Prostate gland (tissue), 2 donors: ENCODE results near the gene CD96. TPM values are rescaled to one million over a fixed set of nuclear protein-coding genes. Genes with fewer than 3 reads are reported as not detected.

Experiments
- DNase-seq: peaks from one replicate; pipeline ENCODE4 v3.0.0-alpha.2; 2019; ENCODE audit warnings: low spot score
- H3K27ac ChIP-seq, 2 donors: fragments of 200-600 bp; sonication (generic); 2 replicates each; pipeline ENCODE4 v1.5.1; 2017 to 2019
- H3K27me3 ChIP-seq: fragments of 200-600 bp; sonication (generic); replicated peaks from 2 replicates; pipeline ENCODE4 v1.5.1; 2019; ENCODE audit not compliant: insufficient read depth
- H3K36me3 ChIP-seq, 2 donors: fragments of 200-600 bp; sonication (generic); 1 replicate in 1 of 2; 2 replicates in 1 of 2; pipeline versions ENCODE4 v1.5.1 to v1.8.1; 2017 to 2019
- H3K4me1 ChIP-seq: fragments of 200-600 bp; sonication (generic); replicated peaks from 2 replicates; pipeline ENCODE4 v1.5.1; 2019
- H3K4me3 ChIP-seq, 2 donors: fragments of 200-600 bp; sonication (generic); 2 replicates each; pipeline ENCODE4 v1.5.1; 2017 to 2019
- H3K9me3 ChIP-seq: fragments of 200-600 bp; sonication (generic); 2 replicates; pipeline ENCODE4 v1.5.1; 2017
- POLR2A ChIP-seq: fragments of 450-650 bp; IDR thresholded peaks from one replicate; pipeline ENCODE4 v1.6.1; 2016; ENCODE audit warnings: antibody characterized with exemption, mild to moderate bottlenecking
- POLR2AphosphoS5 ChIP-seq: sonication (generic); formaldehyde crosslinking; IDR thresholded peaks from one replicate; pipeline ENCODE4 v1.6.1; 2017; ENCODE audit warnings: antibody characterized with exemption
- WGBS: methylation state at CpG from one replicate; pipeline ENCODE4 v1.1.5; 2018; 5-methylcytosine and 5-hydroxymethylcytosine counted together
- intact Hi-C: fragments of 100-400 bp; cut with DNase I; formaldehyde crosslinking; loops from one replicate; pipeline ENCODE4 v1.14.2; 2022
- total RNA-seq, 2 donors: library from RNA; depleted of rRNA; stranded (reverse); fragments of >200 nt; gene quantifications; one replicate each; pipeline ENCODE4 v1.1.0, GENCODE V29; 2016
- TF ChIP-seq, protein P1 (sequence below), 4 experiments: fragments of 200-600 bp in 2 of 4; fragments of 450-650 bp in 2 of 4; sonication (generic) in 2 of 4; IDR thresholded peaks; 1 replicate in 3 of 4; 2 replicates in 1 of 4; pipeline ENCODE4 v1.5.1; 2016 to 2019; ENCODE audit warnings: antibody characterized with exemption in 4 of 4, mild to moderate bottlenecking in 2 of 4, moderate library complexity in 2 of 4

The CD96 gene
- total RNA-seq, 2 donors from 2014 or later, result 0.45 to 2.2 TPM

DNA sequence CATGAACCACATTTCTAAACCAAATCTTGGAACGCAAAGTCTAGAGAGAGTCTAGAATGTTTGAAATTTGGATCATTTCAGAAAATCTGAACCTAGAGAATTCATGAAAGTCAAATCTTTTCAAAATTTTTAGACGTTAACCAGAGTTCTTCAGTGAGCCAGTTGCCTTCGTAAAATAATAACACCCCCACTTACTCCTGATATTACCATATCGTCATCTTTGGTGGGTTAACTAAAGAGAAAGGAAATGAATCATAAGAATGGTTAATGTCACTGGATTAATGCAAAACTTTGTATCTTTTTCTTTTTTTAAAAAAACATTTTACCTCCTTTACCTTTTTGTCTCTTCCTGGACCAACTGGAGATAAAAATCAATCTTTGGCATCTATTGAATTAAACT is 54.3 kb downstream of the CD96 start:
- H3K27ac ChIP-seq, result no peak overlapping the region
- H3K4me3 ChIP-seq, result no peak overlapping the region
- no peaks in the 10 kb centered on the region for H3K4me1 ChIP-seq
- no peaks in the 10 kb centered on the region for H3K9me3 ChIP-seq
- DNase-seq, result no peak
- 94% methylated on average over 4 of the region's 4 CpGs for WGBS
- no peaks in the 10 kb centered on the region for H3K36me3 ChIP-seq
- TF ChIP-seq POLR2A (no peak), POLR2AphosphoS5 (no peak)
- TF ChIP-seq, protein P1, sequence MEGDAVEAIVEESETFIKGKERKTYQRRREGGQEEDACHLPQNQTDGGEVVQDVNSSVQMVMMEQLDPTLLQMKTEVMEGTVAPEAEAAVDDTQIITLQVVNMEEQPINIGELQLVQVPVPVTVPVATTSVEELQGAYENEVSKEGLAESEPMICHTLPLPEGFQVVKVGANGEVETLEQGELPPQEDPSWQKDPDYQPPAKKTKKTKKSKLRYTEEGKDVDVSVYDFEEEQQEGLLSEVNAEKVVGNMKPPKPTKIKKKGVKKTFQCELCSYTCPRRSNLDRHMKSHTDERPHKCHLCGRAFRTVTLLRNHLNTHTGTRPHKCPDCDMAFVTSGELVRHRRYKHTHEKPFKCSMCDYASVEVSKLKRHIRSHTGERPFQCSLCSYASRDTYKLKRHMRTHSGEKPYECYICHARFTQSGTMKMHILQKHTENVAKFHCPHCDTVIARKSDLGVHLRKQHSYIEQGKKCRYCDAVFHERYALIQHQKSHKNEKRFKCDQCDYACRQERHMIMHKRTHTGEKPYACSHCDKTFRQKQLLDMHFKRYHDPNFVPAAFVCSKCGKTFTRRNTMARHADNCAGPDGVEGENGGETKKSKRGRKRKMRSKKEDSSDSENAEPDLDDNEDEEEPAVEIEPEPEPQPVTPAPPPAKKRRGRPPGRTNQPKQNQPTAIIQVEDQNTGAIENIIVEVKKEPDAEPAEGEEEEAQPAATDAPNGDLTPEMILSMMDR (IDR thresholded peaks at IDR 0.05), result no peak
- intact Hi-C loops, result no loop called here
- no peaks in the 10 kb centered on the region for H3K27me3 ChIP-seq

DNA sequence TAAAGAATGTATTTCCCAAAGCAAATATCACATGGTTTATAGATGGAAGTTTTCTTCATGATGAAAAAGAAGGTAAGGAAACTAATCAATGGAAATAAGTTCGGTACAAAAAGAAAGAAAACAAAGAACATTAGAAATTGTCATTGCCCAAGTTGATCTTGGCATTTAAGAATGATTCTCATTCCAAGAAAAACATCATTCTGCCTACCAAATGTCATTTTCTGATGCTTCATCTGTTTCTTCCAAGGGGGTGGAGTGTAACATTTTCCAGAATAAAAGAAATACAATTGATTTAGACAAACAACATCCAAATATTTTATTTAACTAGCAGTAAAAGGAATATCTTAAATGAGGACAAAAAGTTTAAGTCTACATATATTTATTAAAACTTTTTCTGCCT is 56.1 kb downstream of the CD96 start:
- intact Hi-C loops, result no loop called here

DNA sequence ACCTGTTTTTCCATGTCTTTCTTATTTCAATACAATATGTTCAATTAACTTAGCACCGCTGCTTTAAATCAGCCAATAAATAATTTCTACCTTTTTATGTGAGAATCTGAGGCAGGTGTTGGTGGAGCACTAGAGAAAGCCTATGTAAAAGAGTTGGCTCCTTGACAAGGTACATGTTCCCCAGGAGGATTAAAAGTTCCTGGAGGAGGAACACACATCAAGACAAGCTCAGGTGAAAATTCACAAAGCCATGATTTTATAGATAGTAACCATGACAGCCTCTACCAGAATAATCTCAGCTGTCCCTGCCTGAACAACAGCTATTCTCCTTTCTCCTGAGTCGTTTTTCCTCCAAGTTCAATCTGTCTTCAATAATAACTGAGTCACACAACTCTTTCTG is 56.6 kb downstream of the CD96 start:
- intact Hi-C loops, result no loop called here
- Histone ChIP-seq H3K27ac (no peak overlapping the region), H3K4me3 (no peak overlapping the region), H3K36me3 (no peaks in the 10 kb centered on the region), H3K9me3 (no peaks in the 10 kb centered on the region), H3K4me1 (no peaks in the 10 kb centered on the region), H3K27me3 (no peaks in the 10 kb centered on the region)
- TF ChIP-seq, protein P1 (IDR thresholded peaks at IDR 0.05), result no peak
- peak; percentile 69 for TF ChIP-seq POLR2AphosphoS5
- WGBS, result 39% methylated on average over 2 of the region's 2 CpGs
- DNase-seq, result peak; percentile 26

More for the DNA sequence above, 56.1 kb downstream of the CD96 start:
- Histone ChIP-seq H3K27me3 (no peaks in the 10 kb centered on the region), H3K9me3 (no peaks in the 10 kb centered on the region), H3K27ac (no peak overlapping the region), H3K4me3 (no peak overlapping the region), H3K4me1 (no peaks in the 10 kb centered on the region), H3K36me3 (no peaks in the 10 kb centered on the region)
- TF ChIP-seq POLR2A, result no peak
- TF ChIP-seq, protein P1 (IDR thresholded peaks at IDR 0.05), result no peak
- no peak for TF ChIP-seq POLR2AphosphoS5
- WGBS, result 45% methylated on average over 1 of the region's 1 CpG
- no peak for DNase-seq

DNA sequence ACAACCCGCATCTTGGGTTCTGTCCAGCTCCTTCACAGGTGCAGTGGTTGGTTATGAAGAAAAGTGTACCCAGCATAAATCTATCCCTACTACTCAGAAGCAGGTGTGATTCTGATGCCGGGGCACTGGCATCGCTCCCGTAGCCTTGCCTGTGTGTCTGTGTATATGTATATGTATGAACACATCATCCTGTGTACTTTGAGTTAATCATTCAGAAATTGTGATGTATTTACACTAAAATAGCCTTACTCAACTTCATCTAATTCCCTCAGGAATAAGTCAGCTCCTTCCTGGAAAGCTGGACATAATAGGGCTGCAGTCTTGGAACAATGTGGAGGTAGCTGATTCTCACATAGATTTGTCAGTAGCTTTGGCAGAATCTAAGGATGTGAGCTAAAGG is 59.8 kb downstream of the CD96 start:
- H3K4me3 ChIP-seq, result no peak overlapping the region
- H3K36me3 ChIP-seq, result no peaks in the 10 kb centered on the region
- intact Hi-C loops, result no loop called here
- DNase-seq, result no peak
- no peaks in the 10 kb centered on the region for H3K27me3 ChIP-seq
- no peaks in the 10 kb centered on the region for H3K9me3 ChIP-seq
- 68% methylated on average over 4 of the region's 4 CpGs for WGBS
- no peak overlapping the region for H3K27ac ChIP-seq
- H3K4me1 ChIP-seq, result no peaks in the 10 kb centered on the region
- TF ChIP-seq POLR2A, result no peak
- TF ChIP-seq POLR2AphosphoS5, result no peak
- TF ChIP-seq, protein P1 (IDR thresholded peaks at IDR 0.05), result no peak

DNA sequence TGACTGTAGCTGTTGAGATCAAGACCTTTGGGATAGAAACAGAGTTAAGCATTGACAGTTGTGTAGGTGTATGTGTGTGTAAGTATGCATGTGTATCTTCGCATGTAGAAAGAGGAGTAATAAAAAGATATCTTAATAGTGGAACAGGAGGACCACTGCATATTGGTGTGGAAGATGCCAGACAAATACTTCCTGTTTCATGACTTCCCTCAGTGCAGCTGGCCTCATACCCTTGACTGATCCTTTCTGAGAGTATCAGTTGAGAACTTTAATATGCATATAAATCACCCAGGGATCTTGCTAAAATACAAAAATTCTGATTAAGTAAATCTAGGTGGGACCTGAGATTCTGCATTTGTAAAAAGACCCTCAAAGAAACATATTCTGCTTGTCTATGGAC is 61.7 kb downstream of the CD96 start:
- intact Hi-C loops, result no loop called here
- H3K4me1 ChIP-seq, result no peaks in the 10 kb centered on the region
- TF ChIP-seq, protein P1 (IDR thresholded peaks at IDR 0.05), result no peak
- TF ChIP-seq POLR2A (no peak), POLR2AphosphoS5 (no peak)
- no peaks in the 10 kb centered on the region for H3K9me3 ChIP-seq
- 86% methylated on average over 1 of the region's 1 CpG for WGBS
- no peaks in the 10 kb centered on the region for H3K36me3 ChIP-seq
- H3K4me3 ChIP-seq, result no peak overlapping the region
- no peak for DNase-seq
- H3K27ac ChIP-seq, result no peak overlapping the region
- H3K27me3 ChIP-seq, result no peaks in the 10 kb centered on the region
